Activated CD8-positive, alpha-beta memory T cell treated with anti-CD3 and anti-CD28 coated beads for 24 hours (primary cell): ENCODE measurements around the gene NAA60.
A peak's percentile ranks its signal among the peaks of the same experiment; 100 is the strongest.

Source experiments
- DNase-seq: peaks from one replicate; pipeline ENCODE4 v3.0.0-alpha.2; 2020

The NAA60 gene

DNA sequence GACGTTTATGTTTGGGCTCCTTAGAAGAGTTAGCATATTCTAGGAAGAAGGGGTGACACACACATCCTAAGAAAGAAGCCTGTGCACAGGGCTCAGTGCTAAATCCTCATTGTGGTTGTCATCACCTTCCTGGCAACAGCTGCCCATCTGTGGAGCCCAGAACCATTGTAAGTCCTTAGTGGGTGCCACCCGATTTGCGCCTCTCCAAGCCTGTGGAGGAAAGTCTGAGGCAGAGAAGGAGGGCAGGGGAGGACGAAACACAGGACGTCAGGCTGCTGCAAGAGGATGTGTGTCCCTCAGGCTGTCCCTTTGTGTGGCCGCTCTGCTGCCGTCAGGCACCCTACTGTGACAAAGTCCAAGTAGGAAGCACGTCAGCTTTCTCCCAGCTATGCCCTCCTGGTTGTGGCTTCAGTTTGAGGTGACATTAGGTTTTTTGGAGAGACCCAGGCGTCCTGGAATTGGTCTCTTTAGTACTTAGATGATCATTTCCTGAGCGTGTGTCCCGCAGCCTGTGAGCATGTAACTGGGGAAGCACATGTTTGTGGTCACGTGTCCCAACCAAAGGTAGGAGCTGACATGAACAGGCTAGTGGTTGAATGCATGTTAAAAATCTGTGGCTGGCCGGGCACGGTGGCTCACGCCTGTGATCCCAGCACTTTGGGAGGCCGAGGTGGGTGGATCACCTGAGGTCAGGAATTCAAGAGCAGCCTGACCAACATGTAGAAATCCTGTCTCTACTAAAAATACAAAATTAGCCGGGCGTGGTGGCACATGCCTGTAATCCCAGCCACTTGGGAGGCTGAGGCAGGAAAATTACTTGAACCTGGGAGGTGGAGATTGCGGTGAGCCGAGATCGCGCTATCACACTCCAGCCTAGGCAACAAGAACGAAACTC lies 68.1 kb downstream of the NAA60 start:
- no peak for DNase-seq

DNA sequence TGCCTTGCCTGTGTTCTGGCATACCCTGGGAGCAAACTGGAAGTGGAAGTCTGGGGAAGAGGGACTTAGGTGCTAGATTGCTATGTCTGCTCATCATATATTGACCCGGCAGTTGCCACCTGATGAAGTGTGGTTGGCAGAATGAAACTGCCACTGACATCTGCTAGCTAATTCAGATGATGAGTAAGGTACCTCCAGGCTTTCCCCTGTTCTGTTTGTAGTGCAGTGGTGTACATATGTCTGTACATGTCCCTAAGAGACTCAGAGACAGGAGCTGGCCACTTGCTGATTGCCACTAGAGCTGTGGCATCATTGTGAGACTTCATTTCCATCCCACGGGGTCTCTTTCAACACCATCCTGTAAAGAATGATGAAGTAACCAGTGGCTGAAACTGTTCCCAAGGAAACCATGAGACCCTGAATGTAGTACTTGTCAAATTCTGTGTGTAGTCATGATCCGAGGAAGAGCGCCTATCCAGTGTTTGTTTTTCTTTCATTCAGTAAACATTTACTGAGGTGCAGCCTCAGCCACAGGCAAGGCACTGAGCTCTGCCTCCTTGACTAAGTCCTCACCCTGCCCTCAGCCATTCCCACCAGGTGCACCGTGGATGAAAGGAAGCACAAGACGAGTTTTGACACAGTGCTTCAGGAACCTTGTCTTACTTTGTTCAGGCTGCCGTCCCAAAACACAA lies 70.6 kb downstream of the NAA60 start:
- no peak for DNase-seq

DNA sequence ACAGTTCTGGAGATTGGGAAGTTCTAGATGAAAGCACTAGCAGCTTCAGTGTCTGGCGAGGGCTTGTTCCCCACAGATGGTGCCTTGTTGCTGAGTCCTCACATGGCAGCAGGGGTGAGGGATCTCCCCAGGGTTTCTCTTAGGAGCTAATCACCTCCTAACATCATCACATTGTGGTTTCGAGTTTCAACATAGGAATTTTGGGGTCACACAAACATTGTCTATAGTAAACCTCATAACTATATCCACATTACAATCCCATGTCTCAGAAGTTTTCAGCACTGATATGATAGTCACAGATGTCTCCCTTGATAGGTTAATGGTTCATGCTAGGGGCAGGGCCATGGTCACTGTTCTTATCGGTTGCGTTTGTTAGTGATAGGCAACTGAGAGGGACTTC lies 71.1 kb downstream of the NAA60 start:
- DNase-seq = no peak

DNA sequence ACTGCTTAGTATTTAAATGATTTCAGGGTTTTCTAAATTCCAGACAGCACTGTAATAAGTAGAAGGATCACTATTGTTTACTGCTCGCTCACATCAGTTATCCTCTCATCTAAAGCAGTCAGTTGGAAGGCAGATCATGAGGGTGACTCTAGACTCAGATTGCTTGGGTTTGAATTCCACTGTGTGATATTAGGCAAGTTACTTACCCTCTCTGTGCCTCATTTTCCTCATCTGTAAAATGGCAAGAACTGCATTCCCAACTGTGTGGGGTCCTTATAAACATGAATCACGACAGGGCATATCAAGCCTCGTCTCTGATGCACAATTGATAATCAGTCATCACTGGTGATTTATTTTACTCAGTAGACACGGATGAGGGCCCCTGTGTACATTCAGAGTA lies 72.4 kb downstream of the NAA60 start:
- DNase-seq = no peak

- no peak for DNase-seq
Observed at GRCh38 chr16:3518292-3518985, 75.0 kb downstream of the NAA60 start.

- DNase-seq = no peak
Observed at GRCh38 chr16:3518986-3519348, 75.5 kb downstream of the NAA60 start.

GRCh38 chr16:3519581-3519980 lies 76.1 kb downstream of the NAA60 start:
- no peak for DNase-seq

GRCh38 chr16:3520413-3520812 lies 76.9 kb downstream of the NAA60 start:
- DNase-seq = no peak

GRCh38 chr16:3520841-3521240 lies 77.4 kb downstream of the NAA60 start:
- no peak for DNase-seq

- DNase-seq = no peak
Observed at GRCh38 chr16:3523281-3523680, 79.8 kb downstream of the NAA60 start.

DNA sequence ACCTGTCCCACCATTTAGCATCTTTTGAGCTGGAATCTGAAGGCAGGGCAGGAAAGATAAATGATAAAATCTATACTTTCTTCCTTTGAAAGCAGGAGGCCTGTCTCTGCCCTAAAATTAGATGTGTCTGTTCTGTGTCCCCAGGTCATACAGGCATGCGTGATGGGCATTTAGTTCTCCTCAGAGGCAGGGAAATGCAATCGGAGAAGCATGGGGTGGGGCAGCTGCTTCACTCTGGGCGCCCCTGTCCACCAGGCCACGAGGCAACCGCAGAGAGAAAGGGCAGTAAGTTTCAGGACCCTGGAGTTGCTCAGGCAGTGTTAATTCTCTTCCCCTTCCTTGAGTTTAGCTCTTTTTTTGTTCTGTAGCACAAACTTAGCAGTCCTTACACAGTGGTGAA lies 82.5 kb downstream of the NAA60 start:
- no peak for DNase-seq

DNA sequence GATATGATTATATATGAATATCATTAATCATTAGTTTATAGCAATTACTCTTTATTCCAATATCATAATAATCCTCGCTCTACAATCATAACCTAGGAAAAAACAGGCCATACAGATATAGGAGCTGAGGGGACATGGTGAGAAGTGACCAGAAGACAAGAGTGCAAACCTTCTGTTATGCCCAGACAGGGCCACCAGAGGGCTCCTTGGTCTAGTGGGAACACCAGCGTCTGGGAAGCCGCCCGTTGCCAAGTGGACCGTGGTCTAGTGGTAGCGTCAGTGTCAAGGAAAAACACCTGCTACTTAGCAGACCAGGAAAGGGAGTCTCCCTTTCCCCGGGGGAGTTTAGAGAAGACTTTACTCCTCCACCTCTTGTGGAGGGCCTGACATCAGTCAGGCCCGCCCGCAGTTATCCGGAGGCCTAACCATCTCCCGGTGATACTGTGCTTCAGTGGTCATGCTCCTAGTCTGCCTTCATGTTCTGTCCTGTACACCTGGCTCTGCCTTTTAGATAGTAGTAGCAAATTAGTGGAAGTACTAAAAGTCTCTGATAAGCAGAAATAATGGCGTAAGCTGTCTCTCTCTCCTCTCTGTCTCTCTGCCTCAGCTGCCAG lies 83.8 kb downstream of the NAA60 start:
- peak; percentile 80 for DNase-seq

GRCh38 chr16:3528406-3528805 lies 84.9 kb downstream of the NAA60 start:
- DNase-seq = no peak

DNA sequence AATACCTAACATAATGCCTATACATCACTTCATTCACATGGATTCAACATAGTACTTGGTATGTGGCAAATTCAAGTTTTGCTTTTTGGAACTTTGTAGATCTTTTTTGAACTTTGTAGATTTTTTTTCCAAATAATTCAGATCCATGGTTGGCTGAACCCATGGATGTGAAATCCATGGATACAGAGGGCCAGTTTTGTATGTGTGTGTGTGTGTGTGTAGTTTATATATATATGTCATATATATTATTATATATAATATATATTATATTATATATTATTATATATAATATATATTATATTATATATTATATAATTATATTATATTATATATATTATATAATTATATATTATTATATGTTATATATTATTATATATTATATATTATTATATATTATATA lies 85.7 kb downstream of the NAA60 start:
- no peak for DNase-seq

DNA sequence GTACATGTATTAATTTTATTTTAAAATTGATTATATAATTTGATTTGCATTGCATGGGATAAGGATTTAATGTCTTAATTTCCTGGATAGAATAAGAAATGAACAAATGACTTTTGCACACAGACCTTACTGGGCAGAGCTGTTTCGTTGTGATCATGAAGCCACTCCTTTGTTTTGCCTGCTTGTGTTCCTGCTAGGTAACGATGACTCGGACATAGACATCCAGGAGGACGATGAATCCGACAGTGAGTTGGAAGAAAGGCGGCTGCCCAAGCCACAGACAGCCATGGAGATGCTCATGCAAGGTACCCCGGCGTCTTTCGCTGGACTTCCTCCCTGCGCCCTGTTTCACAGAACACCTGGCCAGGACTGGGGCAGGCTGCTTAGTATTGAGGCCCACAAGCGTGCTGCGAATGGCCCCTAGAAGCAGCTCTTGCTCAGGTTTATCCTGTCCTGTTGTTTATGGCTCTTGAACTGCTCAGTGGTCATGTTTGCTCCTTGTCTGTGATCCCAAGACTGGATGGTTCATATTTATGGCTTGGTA lies 87.0 kb downstream of the NAA60 start:
- no peak for DNase-seq

DNA sequence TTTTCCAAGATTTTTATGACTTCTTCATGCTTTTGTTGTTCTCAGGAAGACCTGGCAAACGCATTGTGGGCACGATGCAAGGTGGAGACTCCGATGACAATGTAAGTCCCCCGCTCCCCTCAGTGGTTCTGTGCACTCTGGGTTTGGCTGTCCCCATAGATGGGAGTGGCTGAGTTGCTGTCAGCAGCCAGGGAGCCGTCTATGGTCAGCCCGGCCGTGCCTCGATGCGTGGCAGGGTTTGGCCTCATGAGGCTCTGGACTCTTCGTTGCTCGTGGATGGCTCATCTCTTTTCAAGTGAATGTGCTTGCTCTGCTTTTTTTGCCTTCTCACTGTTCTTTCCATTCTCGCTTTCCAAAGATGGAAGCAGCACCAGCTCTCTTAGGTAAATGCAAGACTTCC lies 89.3 kb downstream of the NAA60 start:
- no peak for DNase-seq

DNA sequence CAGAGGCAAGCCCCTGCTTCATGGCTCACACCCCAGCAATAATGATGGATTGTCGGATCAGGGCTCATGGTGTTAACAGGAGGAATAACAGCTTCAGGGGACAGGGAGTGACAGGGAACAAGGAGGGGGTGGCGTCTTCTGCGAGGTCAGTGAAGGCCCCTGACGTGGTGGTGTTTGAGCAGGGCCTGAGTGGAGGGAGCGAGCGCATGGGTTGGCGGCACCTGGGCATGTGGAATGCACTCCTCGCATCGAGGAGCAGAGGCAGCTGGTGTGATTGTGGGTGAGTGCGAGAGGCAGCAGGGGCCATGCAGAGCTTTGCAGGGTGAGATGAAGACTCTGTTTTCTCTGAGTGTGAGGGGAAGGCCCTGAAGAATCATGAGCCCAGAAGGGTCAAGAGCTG lies 90.6 kb downstream of the NAA60 start:
- DNase-seq = no peak

- DNase-seq = no peak
Observed at GRCh38 chr16:3536271-3536731, 92.8 kb downstream of the NAA60 start.
